Pons (tissue), 1 donor: ENCODE measurements around the gene SASH1.

ENCODE experiments used
- DNase-seq: peaks from one replicate; pipeline ENCODE4 v3.0.0-alpha.2; 2016; ENCODE audit warnings: low spot score

Gene SASH1

GRCh38 chr6:148591656-148592055 lies 249.0 kb downstream of the SASH1 start:
- no peak for DNase-seq

DNA sequence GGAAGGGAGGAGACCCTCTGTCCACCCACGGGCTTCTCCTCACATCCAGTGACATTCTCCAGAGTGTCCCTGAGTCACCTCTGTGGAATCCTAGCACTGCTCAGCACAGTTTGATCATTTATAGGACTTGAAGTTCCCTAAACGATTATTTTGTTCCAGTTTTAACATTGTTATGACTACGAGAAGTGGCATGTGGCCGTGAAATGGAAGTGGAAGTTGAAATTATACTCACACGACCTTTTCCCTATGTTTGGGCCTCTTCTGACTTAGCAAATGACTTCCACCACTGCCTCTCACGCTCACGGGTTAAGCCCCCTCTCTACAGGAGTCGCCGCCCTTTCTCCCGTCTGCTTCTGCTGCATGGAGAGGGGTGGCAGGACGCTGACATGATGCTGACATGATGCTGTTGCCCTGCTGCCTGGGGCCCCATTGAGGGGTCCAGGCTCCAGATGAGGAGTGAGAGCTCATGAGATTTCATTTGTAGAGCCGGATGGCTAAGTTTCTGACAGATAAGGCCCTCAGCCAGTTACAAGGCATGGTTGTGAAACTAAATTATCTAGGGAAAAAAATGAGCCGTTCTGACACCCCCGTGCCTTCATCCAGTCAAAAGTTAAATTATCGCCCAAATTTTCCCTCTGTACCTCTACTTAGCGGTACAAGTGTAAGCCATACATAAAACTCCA lies 250.6 kb downstream of the SASH1 start:
- DNase-seq: no peak

- DNase-seq: no peak
Measured at GRCh38 chr6:148593813-148594170, 251.2 kb downstream of the SASH1 start.

DNA sequence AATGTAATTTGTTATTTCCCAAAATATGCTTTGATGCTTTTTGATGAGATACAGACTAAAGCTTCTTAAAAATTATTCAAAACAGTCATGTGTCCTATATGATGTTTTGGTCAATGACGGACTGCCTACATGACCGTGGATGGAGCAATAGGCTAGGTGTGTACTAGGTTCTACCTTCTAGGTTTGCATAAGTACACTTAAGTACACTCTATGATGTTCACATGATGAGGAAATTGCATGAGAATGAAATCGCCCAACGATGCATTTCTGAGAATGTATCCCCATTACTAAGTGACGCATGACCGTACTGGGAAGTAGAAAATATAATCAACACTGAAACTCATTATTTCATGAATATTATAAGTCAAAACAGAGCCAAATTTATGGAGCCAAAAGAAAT lies 252.9 kb downstream of the SASH1 start:
- DNase-seq: no peak

- no peak for DNase-seq
Measured at GRCh38 chr6:148596891-148597455, 254.3 kb downstream of the SASH1 start.

GRCh38 chr6:148598724-148599123 lies 256.1 kb downstream of the SASH1 start:
- no peak for DNase-seq

GRCh38 chr6:148599967-148600426 lies 257.4 kb downstream of the SASH1 start:
- DNase-seq: no peak
